Neuron (in vitro differentiated cells): ENCODE data around the gene OR8J1.

Experiments
- H2AFZ ChIP-seq: one replicate; pipeline ENCODE4 v1.6.1; 2013; ENCODE audit warnings: low read depth, mild to moderate bottlenecking, inconsistent platforms, low read length, moderate library complexity
- H3K27me3 ChIP-seq: one replicate; pipeline ENCODE4 v1.6.1; 2013; ENCODE audit warnings: low read length; ENCODE audit not compliant: insufficient read depth
- H3K36me3 ChIP-seq: one replicate; pipeline ENCODE4 v1.6.1; 2013; ENCODE audit warnings: low read length; ENCODE audit not compliant: insufficient read depth
- H3K4me1 ChIP-seq: one replicate; pipeline ENCODE4 v1.6.1; 2013; ENCODE audit warnings: low read length; ENCODE audit not compliant: insufficient read depth
- H3K4me3 ChIP-seq: 2 replicates; pipeline ENCODE4 v1.5.1; 2013; ENCODE audit warnings: mild to moderate bottlenecking, low read length, moderate library complexity
- H3K9me3 ChIP-seq: one replicate; pipeline ENCODE4 v1.6.1; 2013; ENCODE audit warnings: low read length

The OR8J1 gene

GRCh38 chr11:56410801-56411200 is 56.7 kb downstream of the OR8J1 start:
- H3K36me3 ChIP-seq = no peaks in the 10 kb centered on the region
- no peaks in the 10 kb centered on the region for H3K4me1 ChIP-seq
- H3K27me3 ChIP-seq = no peaks in the 10 kb centered on the region
- H3K4me3 ChIP-seq = no peak overlapping the region
- no peaks in the 10 kb centered on the region for H3K9me3 ChIP-seq
- H2AFZ ChIP-seq = no peak overlapping the region
